ENCODE data around the gene LALBA.
"Not testable (repeated sequence)": the region's sequence is repeated elsewhere in the genome, so short reads cannot be mapped to it uniquely, and the experiment has no call there.

The LALBA gene

GRCh38 chr12:48569946-48570345 is at the start of gene LALBA:
TSS of gene LALBA (minus strand) at chr12:48570046. CDS start at chr12:48570020, 26 bp downstream.
- no peak for DNase-seq (ENCODE audit: low read depth)
- no peak within 1 kb of the TSS for H3K4me3 ChIP-seq (ENCODE audit: low read depth, low read length)

DNA sequence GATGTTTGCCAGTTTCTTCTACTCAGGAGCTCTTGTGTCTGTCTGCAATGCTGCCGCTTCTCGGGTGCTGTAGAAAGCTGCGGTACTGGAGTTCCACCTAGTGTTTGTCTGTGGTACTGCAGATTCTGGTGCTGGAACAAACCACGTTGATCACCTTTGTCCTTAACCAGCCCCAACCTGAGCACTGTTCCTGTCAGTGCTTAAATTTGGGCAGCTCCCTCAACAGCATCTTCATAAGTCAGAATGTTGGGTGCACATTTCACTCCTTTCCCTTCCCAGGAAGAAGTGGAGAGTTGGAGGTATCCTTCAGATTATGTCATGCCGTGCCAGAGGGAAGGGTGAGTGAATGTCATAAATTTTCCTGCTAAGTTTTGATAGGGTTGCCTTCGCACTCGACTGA is 48.7 kb upstream of the LALBA start:
- DNase-seq (ENCODE audit: low read depth), result peak; percentile 26
- no peak overlapping the region for H3K4me3 ChIP-seq (ENCODE audit: low read depth, low read length)

- H3K4me3 ChIP-seq (ENCODE audit: low read depth, low read length), result no peak overlapping the region
- no peak for DNase-seq (ENCODE audit: low read depth)
Measured at GRCh38 chr12:48615681-48616080, 45.8 kb upstream of the LALBA start.

DNA sequence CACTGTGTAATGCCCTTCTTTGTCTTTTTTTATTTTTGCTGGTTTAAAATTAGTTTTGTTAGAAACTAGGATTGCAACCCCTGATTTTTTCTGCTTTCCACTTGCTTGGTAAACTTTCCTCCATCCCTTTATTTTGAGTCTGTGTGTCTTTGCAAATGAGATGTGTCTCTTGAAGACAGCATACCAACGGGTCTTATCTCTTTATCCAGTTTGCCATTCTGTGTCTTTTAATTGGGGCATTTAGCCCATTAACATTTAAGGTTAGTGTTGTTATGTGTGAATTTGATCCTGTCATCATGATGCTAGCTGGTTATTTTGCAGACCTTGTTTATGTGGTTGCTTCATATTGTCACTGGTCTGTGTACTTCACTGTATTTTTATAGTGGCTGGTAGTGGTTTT is 43.5 kb upstream of the LALBA start:
- no peak overlapping the region for H3K4me3 ChIP-seq (ENCODE audit: low read depth, low read length)

GRCh38 chr12:48602192-48602989 is 32.5 kb upstream of the LALBA start:
- DNase-seq (ENCODE audit: low read depth), result no peak

More for the DNA sequence above, 43.5 kb upstream of the LALBA start:
- no peak for DNase-seq (ENCODE audit: low read depth)

GRCh38 chr12:48601013-48601756 is 31.3 kb upstream of the LALBA start:
- DNase-seq (ENCODE audit: low read depth), result peak; percentile 19
- no peak overlapping the region for H3K4me3 ChIP-seq (ENCODE audit: low read depth, low read length)

More at GRCh38 chr12:48602192-48602989, 32.5 kb upstream of the LALBA start:
- no peak overlapping the region for H3K4me3 ChIP-seq (ENCODE audit: low read depth, low read length)

- no peak overlapping the region for H3K4me3 ChIP-seq (ENCODE audit: low read depth, low read length)
- DNase-seq (ENCODE audit: low read depth), result no peak
Measured at GRCh38 chr12:48600552-48600951, 30.7 kb upstream of the LALBA start.

DNA sequence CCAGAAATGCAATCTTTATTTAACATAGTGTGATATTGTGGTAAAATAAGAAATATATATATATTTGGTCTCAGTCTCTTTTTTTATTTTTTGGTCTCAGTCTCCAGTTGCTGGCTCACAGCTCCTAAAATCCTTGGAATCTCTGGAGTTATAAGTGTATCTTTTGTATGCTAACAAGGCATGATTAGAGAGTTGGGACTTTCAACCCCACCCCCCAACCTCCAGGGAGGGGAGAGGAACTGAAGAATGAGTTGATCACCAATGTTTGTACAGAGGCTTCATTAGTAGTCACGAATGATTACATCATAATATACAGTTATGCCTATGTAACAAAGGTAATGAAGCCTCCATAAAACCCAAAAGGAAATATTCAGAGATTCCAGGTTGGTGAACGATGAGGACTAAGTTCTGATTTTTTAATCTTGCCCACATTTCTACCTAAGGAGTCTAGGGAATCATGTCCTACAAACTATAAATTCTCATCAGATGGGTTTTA is 22.8 kb upstream of the LALBA start:
- DNase-seq (ENCODE audit: low read depth), result no peak

DNA sequence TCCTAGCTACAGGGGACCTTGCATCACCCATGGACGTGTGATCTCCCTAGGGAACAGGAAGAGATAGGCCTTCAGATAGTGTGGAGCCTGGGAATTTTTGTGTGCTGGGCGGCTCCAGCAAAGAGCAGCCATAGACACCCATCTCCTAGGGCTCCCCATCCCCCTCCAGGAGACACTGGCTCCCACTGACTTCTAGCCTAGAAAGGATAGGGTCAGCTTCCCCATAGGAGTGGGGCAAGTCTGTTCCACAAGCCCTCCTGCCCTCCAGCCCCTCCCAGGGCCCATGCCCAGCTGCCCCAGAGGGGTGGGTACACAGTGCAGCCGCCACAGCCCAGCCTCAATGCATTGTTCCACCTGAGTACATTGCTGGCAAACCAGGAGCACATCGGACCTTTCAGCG is 16.5 kb upstream of the LALBA start:
- H3K4me3 ChIP-seq (ENCODE audit: low read depth, low read length), result no peak overlapping the region
- DNase-seq (ENCODE audit: low read depth), result no peak

More for the DNA sequence above, 22.8 kb upstream of the LALBA start:
- no peak overlapping the region for H3K4me3 ChIP-seq (ENCODE audit: low read depth, low read length)

DNA sequence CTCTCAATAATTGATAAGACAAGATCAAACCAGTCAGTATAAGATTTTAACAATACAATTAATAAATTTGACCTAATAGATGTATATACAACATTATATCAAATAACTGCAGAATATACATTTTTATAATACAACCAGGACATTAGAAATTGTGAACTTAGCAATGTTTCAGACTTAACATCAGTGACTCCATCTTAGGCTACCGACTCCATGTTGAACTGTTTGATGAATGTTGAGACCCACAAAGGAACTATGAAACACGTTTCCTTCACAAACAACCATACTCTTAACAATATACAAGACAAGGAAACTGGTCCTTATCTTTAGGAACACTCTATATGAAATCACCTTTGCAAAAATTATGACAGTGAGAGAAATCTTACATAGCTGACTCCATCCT is 13.9 kb upstream of the LALBA start:
- no peak overlapping the region for H3K4me3 ChIP-seq (ENCODE audit: low read depth, low read length)
- DNase-seq (ENCODE audit: low read depth), result no peak

DNA sequence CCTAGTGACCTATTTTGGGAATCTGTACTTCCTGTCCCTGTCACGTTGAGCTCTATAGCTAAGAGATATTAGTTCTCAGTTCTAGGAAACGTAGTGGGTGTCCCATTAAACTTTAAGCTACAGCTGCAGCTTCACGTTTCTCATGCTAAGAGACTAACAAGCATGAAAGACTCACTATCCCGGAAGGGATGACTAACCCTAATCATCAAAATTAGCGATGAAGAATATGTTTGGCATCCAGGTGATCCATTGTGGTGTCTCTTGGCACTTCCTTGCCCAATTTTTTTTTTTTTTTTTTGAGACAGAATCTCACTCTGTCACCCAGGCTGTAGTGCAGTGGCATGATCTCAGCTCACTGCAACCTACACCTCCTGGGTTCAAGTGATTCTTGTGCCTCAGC is 11.0 kb upstream of the LALBA start:
- DNase-seq (ENCODE audit: low read depth), result no peak
- no peak overlapping the region for H3K4me3 ChIP-seq (ENCODE audit: low read depth, low read length)

DNA sequence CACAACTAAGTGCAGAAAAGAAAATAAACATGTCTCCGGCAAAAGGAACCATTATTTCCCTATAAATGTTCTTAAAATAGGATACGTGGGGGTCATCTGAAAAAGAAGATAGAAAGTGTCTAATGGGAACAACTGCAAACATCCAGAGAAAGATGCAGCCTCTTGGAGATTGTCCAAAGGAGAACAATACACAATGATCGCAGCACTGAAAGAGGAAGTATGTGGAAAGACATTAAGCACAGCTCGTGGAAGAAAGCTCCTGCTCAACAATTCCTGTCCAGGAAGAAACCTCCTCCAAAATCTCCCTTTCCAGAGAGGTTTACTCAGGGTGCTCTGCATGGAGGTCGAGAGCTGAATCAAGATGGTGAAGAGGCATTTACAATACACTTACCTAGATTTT is 2.5 kb upstream of the LALBA start:
- no peak for DNase-seq (ENCODE audit: low read depth)
- no peak overlapping the region for H3K4me3 ChIP-seq (ENCODE audit: low read depth, low read length)

DNA sequence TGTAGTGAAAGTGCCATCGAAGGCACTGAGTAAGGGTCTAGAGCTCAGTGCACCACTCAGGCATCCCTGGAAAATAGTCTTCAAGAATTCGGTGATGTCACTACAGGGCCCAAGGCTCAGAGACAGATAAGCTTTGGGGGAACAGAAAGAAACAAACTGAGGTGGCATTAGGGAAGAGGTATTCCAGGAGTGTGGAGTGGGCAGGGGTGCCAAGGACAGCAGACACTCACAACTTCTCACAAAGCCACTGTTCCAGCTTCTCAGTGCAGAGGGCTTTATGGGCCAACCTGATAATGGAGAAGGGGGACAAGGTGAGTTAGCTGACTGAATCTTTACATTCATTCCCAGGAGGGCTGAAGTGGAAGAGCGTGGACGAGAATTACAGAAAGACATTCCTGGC is 2.1 kb downstream of the LALBA start:
- no peak for DNase-seq (ENCODE audit: low read depth)
- no peak overlapping the region for H3K4me3 ChIP-seq (ENCODE audit: low read depth, low read length)

GRCh38 chr12:48557919-48558318 is 11.9 kb downstream of the LALBA start:
- H3K4me3 ChIP-seq (ENCODE audit: low read depth, low read length), result no peak overlapping the region
- DNase-seq (ENCODE audit: low read depth), result no peak

DNA sequence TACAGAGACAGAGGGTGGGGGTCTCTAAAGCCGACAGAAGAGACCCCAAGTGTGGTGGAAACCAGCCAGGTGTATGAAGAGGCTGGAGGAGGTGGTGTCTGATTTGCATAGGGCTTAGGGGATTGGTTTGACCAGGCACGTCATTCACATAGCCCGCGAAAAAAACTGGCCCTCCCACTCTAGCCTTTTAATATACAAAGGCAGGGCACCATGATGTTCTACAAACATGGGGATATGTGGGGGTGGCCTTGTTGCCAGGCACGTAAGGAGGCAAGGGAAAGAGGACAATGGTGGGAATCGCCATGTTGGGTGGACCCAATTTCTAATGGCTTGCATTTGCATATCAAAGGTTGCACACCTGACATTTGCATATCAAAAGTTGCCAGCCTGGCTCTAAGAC is 13.2 kb downstream of the LALBA start:
- H3K4me3 ChIP-seq (ENCODE audit: low read depth, low read length), result no peak overlapping the region
- no peak for DNase-seq (ENCODE audit: low read depth)

DNA sequence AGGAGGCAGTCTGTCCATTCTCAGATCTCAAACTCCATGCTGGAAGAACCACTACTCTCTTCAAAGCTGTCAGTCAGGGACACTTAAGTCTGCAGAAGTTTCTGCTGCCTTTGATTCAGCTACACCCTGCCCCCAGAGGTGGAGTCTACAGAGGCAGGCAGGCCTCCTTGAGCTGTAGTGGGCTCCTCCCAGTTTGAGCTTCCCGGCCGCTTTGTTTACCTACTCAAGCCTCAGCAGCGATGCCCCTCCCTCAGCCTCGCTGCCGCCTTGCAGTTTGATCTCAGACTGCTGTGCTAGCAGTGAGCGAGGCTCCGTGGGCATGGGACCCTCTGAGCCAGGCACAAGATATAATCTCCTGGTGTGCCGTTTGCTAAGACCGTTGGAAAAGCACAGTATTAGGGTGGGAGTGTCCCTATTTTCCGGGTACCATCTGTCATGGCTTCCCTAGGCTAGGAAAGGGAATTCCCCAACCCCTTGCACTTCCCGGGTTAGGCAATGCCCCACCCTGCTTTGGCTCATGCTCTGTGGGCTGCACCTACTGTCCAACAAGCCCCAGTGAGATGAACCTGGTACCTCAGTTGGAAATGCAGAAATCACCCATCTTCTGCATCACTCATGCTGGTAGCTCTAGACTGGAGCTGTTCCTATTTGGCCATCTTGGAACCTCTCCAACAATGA is 16.0 kb downstream of the LALBA start:
- H3K4me3 ChIP-seq (ENCODE audit: low read depth, low read length); DNase-seq (ENCODE audit: low read depth): not testable (repeated sequence)

GRCh38 chr12:48551636-48552035 is 18.2 kb downstream of the LALBA start:
- not testable (repeated sequence) for DNase-seq (ENCODE audit: low read depth)

GRCh38 chr12:48547012-48547411 is 22.8 kb downstream of the LALBA start:
- not testable (repeated sequence) for DNase-seq (ENCODE audit: low read depth)

More at GRCh38 chr12:48551636-48552035, 18.2 kb downstream of the LALBA start:
- not testable (repeated sequence) for H3K4me3 ChIP-seq (ENCODE audit: low read depth, low read length)

DNA sequence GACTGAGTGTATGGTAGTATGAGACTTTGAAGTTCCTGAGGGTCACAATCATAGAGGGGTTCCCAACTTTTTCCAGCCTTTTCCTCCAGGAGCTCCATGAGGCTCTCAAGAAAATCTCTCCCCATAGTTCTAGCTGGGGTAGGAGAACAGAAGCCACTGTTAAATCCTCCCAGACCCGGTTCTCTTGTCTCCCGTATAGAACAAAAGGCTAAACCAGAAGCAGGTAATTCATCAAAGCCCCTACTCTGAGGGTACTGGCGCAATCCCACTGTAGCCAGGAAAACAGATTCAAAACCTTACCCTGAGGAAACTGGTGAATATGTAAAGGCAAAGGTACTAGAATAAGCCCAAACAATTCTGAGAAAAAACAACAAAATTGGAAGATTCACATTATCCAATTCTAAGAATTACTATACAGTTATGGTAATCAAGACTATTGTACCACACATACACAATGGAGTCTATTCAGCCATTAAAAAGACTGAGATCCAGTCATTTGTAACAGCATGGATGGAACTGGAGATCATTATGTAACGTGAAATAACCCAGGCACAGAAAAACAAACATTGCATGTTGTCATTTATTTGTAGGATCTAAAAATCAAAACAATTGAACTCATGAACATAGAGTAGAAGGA is 23.9 kb downstream of the LALBA start:
- H3K4me3 ChIP-seq (ENCODE audit: low read depth, low read length), result no peak overlapping the region
- no peak for DNase-seq (ENCODE audit: low read depth)

More at GRCh38 chr12:48547012-48547411, 22.8 kb downstream of the LALBA start:
- H3K4me3 ChIP-seq (ENCODE audit: low read depth, low read length), result not testable (repeated sequence)

Measured in skeletal muscle cell (primary cell).